Neutrophil (primary cell): Measurements from ENCODE around the gene AGTR2.
"Not testable (repeated sequence)": the region's sequence is repeated elsewhere in the genome, so short reads cannot be mapped to it uniquely, and the experiment has no call there.

Experiments used
- H3K27ac ChIP-seq: fragments of 200-600 bp; sonication (generic); 2 replicates; pipeline ENCODE4 v1.5.1; 2016; ENCODE audit warnings: mild to moderate bottlenecking, moderate library complexity
- H3K27me3 ChIP-seq: fragments of 200-600 bp; sonication (generic); 2 replicates; pipeline ENCODE4 v1.6.0; 2016; ENCODE audit warnings: mild to moderate bottlenecking
- H3K36me3 ChIP-seq: fragments of 200-600 bp; sonication (generic); 2 replicates; pipeline ENCODE4 v1.5.1; 2017
- H3K4me1 ChIP-seq, 2 experiments: fragments of 200-600 bp in 1 of 2; sonication (generic) in 1 of 2; 1 replicate in 1 of 2; 2 replicates in 1 of 2; pipeline versions ENCODE4 v1.5.1 to v1.6.1; 2013 to 2016; ENCODE audit warnings: low read depth in 1 of 2, low read length in 1 of 2, mild to moderate bottlenecking in 1 of 2, moderate library complexity in 1 of 2; ENCODE audit not compliant: control insufficient read depth in 1 of 2, insufficient read depth in 1 of 2
- H3K4me3 ChIP-seq, 2 experiments: fragments of 200-600 bp in 1 of 2; sonication (generic) in 1 of 2; 1 replicate in 1 of 2; 2 replicates in 1 of 2; pipeline ENCODE4 v1.5.1; 2013 to 2016; ENCODE audit warnings: low read depth in 1 of 2, low read length in 1 of 2, mild to moderate bottlenecking in 1 of 2, moderate library complexity in 1 of 2
- H3K9me3 ChIP-seq: fragments of 200-600 bp; sonication (generic); 2 replicates; pipeline ENCODE4 v1.5.1; 2016
- CTCF ChIP-seq: fragments of 200-600 bp; sonication (generic); IDR thresholded peaks from 2 replicates; pipeline ENCODE4 v1.5.1; 2016; ENCODE audit warnings: antibody characterized with exemption

Gene AGTR2

GRCh38 chrX:116170511-116170910 is at the start of gene AGTR2:
TSS of gene AGTR2 (plus strand) at chrX:116170744. CDS start at chrX:116172281, 1,537 bp downstream.
- no peak for TF ChIP-seq CTCF
- H3K27ac ChIP-seq, result no peak within 1 kb of the TSS
- H3K36me3 ChIP-seq, result no peaks in the 10 kb centered on the region
- H3K4me3 ChIP-seq, result no peak within 1 kb of the TSS
- no peaks in the 10 kb centered on the region for H3K9me3 ChIP-seq
- H3K4me1 ChIP-seq, result no peaks in the 10 kb centered on the region
- no peaks in the 10 kb centered on the region for H3K27me3 ChIP-seq

- H3K9me3 ChIP-seq, result no peaks in the 10 kb centered on the region
- no peak for TF ChIP-seq CTCF
- H3K27me3 ChIP-seq, result no peaks in the 10 kb centered on the region
Measured at GRCh38 chrX:116135277-116135676, 35.3 kb upstream of the AGTR2 start.

GRCh38 chrX:116141270-116141669 is 29.3 kb upstream of the AGTR2 start:
- H3K9me3 ChIP-seq, H3K36me3 ChIP-seq, H3K27me3 ChIP-seq, H3K4me1 ChIP-seq, H3K27ac ChIP-seq, H3K4me3 ChIP-seq: not testable (repeated sequence)

More at GRCh38 chrX:116135277-116135676, 35.3 kb upstream of the AGTR2 start:
- H3K27ac ChIP-seq, result no peak overlapping the region
- no peaks in the 10 kb centered on the region for H3K36me3 ChIP-seq
- H3K4me1 ChIP-seq, result no peaks in the 10 kb centered on the region
- no peak overlapping the region for H3K4me3 ChIP-seq

GRCh38 chrX:116142976-116143375 is 27.6 kb upstream of the AGTR2 start:
- H3K27ac ChIP-seq, result no peak overlapping the region
- no peak overlapping the region for H3K4me3 ChIP-seq
- no peaks in the 10 kb centered on the region for H3K36me3 ChIP-seq
- H3K4me1 ChIP-seq, result no peaks in the 10 kb centered on the region
- no peaks in the 10 kb centered on the region for H3K27me3 ChIP-seq
- no peaks in the 10 kb centered on the region for H3K9me3 ChIP-seq
- no peak for TF ChIP-seq CTCF

GRCh38 chrX:116172976-116173375 is 2.4 kb downstream of the AGTR2 start:
- no peaks in the 10 kb centered on the region for H3K36me3 ChIP-seq
- H3K4me1 ChIP-seq, result no peaks in the 10 kb centered on the region
- no peak for TF ChIP-seq CTCF
- H3K9me3 ChIP-seq, result no peaks in the 10 kb centered on the region
- H3K27ac ChIP-seq, result no peak overlapping the region
- H3K27me3 ChIP-seq, result no peaks in the 10 kb centered on the region
- no peak overlapping the region for H3K4me3 ChIP-seq

GRCh38 chrX:116181300-116181699 is 10.8 kb downstream of the AGTR2 start:
- TF ChIP-seq CTCF, result no peak
- no peak overlapping the region for H3K4me3 ChIP-seq
- H3K36me3 ChIP-seq, result no peaks in the 10 kb centered on the region
- H3K27me3 ChIP-seq, result no peaks in the 10 kb centered on the region
- H3K9me3 ChIP-seq, result no peaks in the 10 kb centered on the region
- H3K27ac ChIP-seq, result no peak overlapping the region
- no peaks in the 10 kb centered on the region for H3K4me1 ChIP-seq
